Effector memory CD4-positive, alpha-beta T cell (primary cell): ENCODE data around the gene KANK2.
A peak's percentile ranks its signal among the peaks of the same experiment; 100 is the strongest.
"Not testable (repeated sequence)": the region's sequence is repeated elsewhere in the genome, so short reads cannot be mapped to it uniquely, and the experiment has no call there.

Experiments
- DNase-seq, 3 donors: peaks; one replicate each; pipeline ENCODE4 v3.0.0-alpha.2; 2020
- H3K27ac ChIP-seq: 2 replicates; pipeline ENCODE4 v1.7.0; 2013; ENCODE audit warnings: mild to moderate bottlenecking, low read length, moderate library complexity; ENCODE audit not compliant: insufficient read depth, poor library complexity, severe bottlenecking
- H3K27me3 ChIP-seq: replicated peaks from 2 replicates; pipeline ENCODE4 v1.7.0; 2013; ENCODE audit warnings: mild to moderate bottlenecking, low read length; ENCODE audit not compliant: insufficient read depth, control insufficient read depth, poor library complexity, severe bottlenecking
- H3K36me3 ChIP-seq: 2 replicates; pipeline ENCODE4 v1.7.0; 2013; ENCODE audit warnings: mild to moderate bottlenecking, low read length, moderate library complexity; ENCODE audit not compliant: control insufficient read depth, insufficient read depth
- H3K4me1 ChIP-seq: 2 replicates; pipeline ENCODE4 v1.7.0; 2013; ENCODE audit warnings: low read length, mild to moderate bottlenecking; ENCODE audit not compliant: control insufficient read depth, insufficient read depth, poor library complexity, severe bottlenecking
- H3K4me3 ChIP-seq: 2 replicates; pipeline ENCODE4 v1.7.0; 2013; ENCODE audit warnings: low read length, low read depth, mild to moderate bottlenecking; ENCODE audit not compliant: insufficient read depth, poor library complexity, severe bottlenecking
- H3K9me3 ChIP-seq: 2 replicates; pipeline ENCODE4 v1.7.0; 2013; ENCODE audit warnings: mild to moderate bottlenecking, low read length, moderate library complexity; ENCODE audit not compliant: control insufficient read depth

KANK2 gene

DNA sequence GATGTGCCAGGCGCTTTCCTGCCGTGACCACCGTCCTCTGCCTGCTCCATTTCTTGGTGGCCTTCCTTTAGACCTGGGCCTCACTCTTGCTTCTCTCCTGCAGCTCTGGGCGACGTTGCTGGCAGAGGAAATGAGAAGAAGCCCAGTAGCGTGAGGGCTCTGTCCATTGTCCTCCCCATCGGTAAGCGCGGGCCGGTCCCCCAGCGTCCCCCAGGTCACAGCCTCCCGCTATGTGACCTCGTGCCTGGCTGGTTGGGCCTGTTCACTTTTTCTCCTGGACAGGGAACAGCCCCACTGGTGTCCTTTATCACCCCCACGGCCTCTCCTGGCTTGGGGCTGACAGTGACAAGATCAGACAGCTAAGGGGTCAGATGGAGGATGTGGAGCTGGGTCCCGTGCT, 69.4 kb downstream of the KANK2 start:
- Histone ChIP-seq H3K27me3 (no peaks in the 10 kb centered on the region), H3K9me3 (no peaks in the 10 kb centered on the region), H3K4me3 (no peak overlapping the region), H3K4me1 (no peaks in the 10 kb centered on the region), H3K27ac (no peak overlapping the region), H3K36me3 (peaks cover 50% of the 10 kb centered on the region)
- no peak for DNase-seq

- DNase-seq: peak; percentile 34 to 67 (median 42)
- H3K4me3 ChIP-seq: no peak overlapping the region
- H3K9me3 ChIP-seq: no peaks in the 10 kb centered on the region
- H3K27me3 ChIP-seq: no peaks in the 10 kb centered on the region
- H3K4me1 ChIP-seq: no peaks in the 10 kb centered on the region
- no peak overlapping the region for H3K27ac ChIP-seq
- peaks cover 40% of the 10 kb centered on the region for H3K36me3 ChIP-seq
These were observed 71.2 kb downstream of the KANK2 start for GRCh38 chr19:11125994-11126685.

- H3K27ac ChIP-seq, DNase-seq, H3K4me1 ChIP-seq, H3K4me3 ChIP-seq, H3K9me3 ChIP-seq, H3K27me3 ChIP-seq: not testable (repeated sequence)
- H3K36me3 ChIP-seq: peaks cover 32% of the 10 kb centered on the region
These were observed 73.2 kb downstream of the KANK2 start for GRCh38 chr19:11124157-11124556.

- Histone ChIP-seq H3K27me3 (no peaks in the 10 kb centered on the region), H3K4me3 (no peak overlapping the region), H3K36me3 (peaks cover 33% of the 10 kb centered on the region), H3K9me3 (no peaks in the 10 kb centered on the region), H3K27ac (no peak overlapping the region), H3K4me1 (no peaks in the 10 kb centered on the region)
- DNase-seq: no peak
These were observed 74.2 kb downstream of the KANK2 start for GRCh38 chr19:11123114-11123513.

DNA sequence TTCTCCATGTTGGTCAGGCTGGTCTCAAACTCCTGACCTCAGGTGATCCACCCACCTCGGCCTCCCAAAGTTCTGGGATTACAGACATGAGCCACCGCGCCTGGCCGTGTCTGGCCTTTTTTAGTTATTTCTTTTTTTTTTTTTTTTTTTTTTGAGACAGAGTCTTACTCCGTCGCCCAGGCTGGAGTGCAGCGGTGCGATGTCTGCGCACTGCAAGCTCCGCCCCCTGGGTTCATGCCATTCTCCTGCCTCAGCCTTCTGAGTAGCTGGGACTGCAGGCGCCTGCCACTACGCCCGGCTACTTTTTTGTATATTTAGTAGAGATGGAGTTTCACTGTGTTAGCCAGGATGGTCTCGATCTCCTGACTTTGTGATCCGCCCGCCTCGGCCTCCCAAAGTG, 75.4 kb downstream of the KANK2 start:
- not testable (repeated sequence) for H3K4me3 ChIP-seq, DNase-seq, H3K27me3 ChIP-seq, H3K4me1 ChIP-seq, H3K27ac ChIP-seq, H3K9me3 ChIP-seq
- peaks cover 30% of the 10 kb centered on the region for H3K36me3 ChIP-seq

- Histone ChIP-seq H3K27me3 (no peaks in the 10 kb centered on the region), H3K4me1 (no peaks in the 10 kb centered on the region), H3K9me3 (no peaks in the 10 kb centered on the region), H3K4me3 (no peak overlapping the region), H3K36me3 (peaks cover 59% of the 10 kb centered on the region), H3K27ac (no peak overlapping the region)
- DNase-seq: no peak
These were observed 80.8 kb downstream of the KANK2 start for GRCh38 chr19:11116507-11116906.

DNA sequence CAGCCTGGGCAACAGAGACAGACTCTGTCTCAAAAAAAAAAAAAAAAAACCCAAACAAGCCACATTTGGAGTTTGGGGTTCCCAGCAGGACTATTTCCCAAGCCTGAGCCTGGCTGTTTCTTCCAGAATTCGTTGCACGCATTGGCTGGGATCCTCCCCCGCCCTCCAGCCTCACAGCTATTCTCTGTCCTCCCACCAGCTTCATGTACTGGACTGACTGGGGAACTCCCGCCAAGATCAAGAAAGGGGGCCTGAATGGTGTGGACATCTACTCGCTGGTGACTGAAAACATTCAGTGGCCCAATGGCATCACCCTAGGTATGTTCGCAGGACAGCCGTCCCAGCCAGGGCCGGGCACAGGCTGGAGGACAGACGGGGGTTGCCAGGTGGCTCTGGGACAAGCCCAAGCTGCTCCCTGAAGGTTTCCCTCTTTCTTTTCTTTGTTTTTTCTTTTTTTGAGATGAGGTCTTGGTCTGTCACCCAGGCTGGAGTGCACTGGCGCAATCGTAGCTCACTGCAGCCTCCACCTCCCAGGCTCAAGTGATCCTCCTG, 81.4 kb downstream of the KANK2 start:
- no peak overlapping the region for H3K4me3 ChIP-seq
- peaks cover 63% of the 10 kb centered on the region for H3K36me3 ChIP-seq
- no peaks in the 10 kb centered on the region for H3K4me1 ChIP-seq
- H3K27me3 ChIP-seq: no peaks in the 10 kb centered on the region
- no peaks in the 10 kb centered on the region for H3K9me3 ChIP-seq
- no peak for DNase-seq
- H3K27ac ChIP-seq: no peak overlapping the region

- no peak for DNase-seq
- peaks cover 64% of the 10 kb centered on the region for H3K36me3 ChIP-seq
- H3K4me3 ChIP-seq: no peak overlapping the region
- H3K27ac ChIP-seq: no peak overlapping the region
- no peaks in the 10 kb centered on the region for H3K4me1 ChIP-seq
- H3K9me3 ChIP-seq: no peaks in the 10 kb centered on the region
- H3K27me3 ChIP-seq: no peaks in the 10 kb centered on the region
These were observed 82.3 kb downstream of the KANK2 start for GRCh38 chr19:11115042-11115441.
